ENCODE measurements around the gene GAST.
A peak's percentile ranks its signal among the peaks of the same experiment; 100 is the strongest.

Gene GAST

GRCh38 chr17:41711669-41712400, at the start of gene GAST:
Gene GAST, plus strand, starts transcription at chr17:41712331. Its CDS starts 3,106 bp downstream, at chr17:41715437.
- DNase-seq (ENCODE audit: extremely low read depth, low read depth) = no peak
- no peak for TF ChIP-seq CTCF (IDR thresholded peaks at IDR 0.05; ENCODE audit: low read depth, low read length, missing control alignments)
- no peak within 1 kb of the TSS for H3K4me3 ChIP-seq (replicated peaks; ENCODE audit: low read depth, low read length)

GRCh38 chr17:41663451-41664171, 48.5 kb upstream of the GAST start:
- DNase-seq (ENCODE audit: extremely low read depth, low read depth) = no peak
- TF ChIP-seq CTCF (IDR thresholded peaks at IDR 0.05; ENCODE audit: low read depth, low read length, missing control alignments) = no peak
- H3K4me3 ChIP-seq (replicated peaks; ENCODE audit: low read depth, low read length) = no peak overlapping the region

- no peak for DNase-seq (ENCODE audit: extremely low read depth, low read depth)
- no peak for TF ChIP-seq CTCF (IDR thresholded peaks at IDR 0.05; ENCODE audit: low read depth, low read length, missing control alignments)
- H3K4me3 ChIP-seq (replicated peaks; ENCODE audit: low read depth, low read length) = no peak overlapping the region
These were observed 48.0 kb upstream of the GAST start for GRCh38 chr17:41664172-41664457.

GRCh38 chr17:41664587-41665565, 47.3 kb upstream of the GAST start:
- H3K4me3 ChIP-seq (replicated peaks; ENCODE audit: low read depth, low read length) = peak overlapping the region; percentile 47
- no peak for DNase-seq (ENCODE audit: extremely low read depth, low read depth)
- no peak for TF ChIP-seq CTCF (IDR thresholded peaks at IDR 0.05; ENCODE audit: low read depth, low read length, missing control alignments)

- peak; percentile 55 for DNase-seq (ENCODE audit: extremely low read depth, low read depth)
- peak; percentile 96 for TF ChIP-seq CTCF (IDR thresholded peaks at IDR 0.05; ENCODE audit: low read depth, low read length, missing control alignments)
- peak overlapping the region; percentile 47 for H3K4me3 ChIP-seq (replicated peaks; ENCODE audit: low read depth, low read length)
These were observed 46.4 kb upstream of the GAST start for GRCh38 chr17:41665566-41666236.

GRCh38 chr17:41666237-41666641, 45.9 kb upstream of the GAST start:
- peak overlapping the region; percentile 47; the same call in 1 of the 2 replicates for H3K4me3 ChIP-seq (replicated peaks; ENCODE audit: low read depth, low read length)
- DNase-seq (ENCODE audit: extremely low read depth, low read depth) = no peak
- TF ChIP-seq CTCF (IDR thresholded peaks at IDR 0.05; ENCODE audit: low read depth, low read length, missing control alignments) = no peak
